NCI-H345 treated with DMSO at 0.1 percent for 48 hours (cell line): ENCODE results near the gene SAP30L.

Experiments
- DNase-seq: peaks from one replicate; lab custom pipeline; 2025; ENCODE audit not compliant: unreplicated experiment; lab: John Stamatoyannopoulos, UW

Gene SAP30L

GRCh38 chr5:154445422-154446194 lies at the start of gene SAP30L:
SAP30L (plus strand) TSS chr5:154445997; CDS start chr5:154446605, 608 bp downstream.
- DNase-seq = peak; percentile 87

GRCh38 chr5:154396128-154396527 lies 49.7 kb upstream of the SAP30L start:
- DNase-seq = no peak

GRCh38 chr5:154397652-154398406 lies 48.0 kb upstream of the SAP30L start:
- DNase-seq = peak; percentile 59

- no peak for DNase-seq
Measured at GRCh38 chr5:154400678-154401077, 45.1 kb upstream of the SAP30L start.

GRCh38 chr5:154401355-154401754 lies 44.4 kb upstream of the SAP30L start:
- no peak for DNase-seq

- no peak for DNase-seq
Measured at GRCh38 chr5:154401931-154402330, 43.9 kb upstream of the SAP30L start.

- DNase-seq = no peak
Measured at GRCh38 chr5:154402611-154403010, 43.2 kb upstream of the SAP30L start.

GRCh38 chr5:154403234-154403633 lies 42.6 kb upstream of the SAP30L start:
- DNase-seq = no peak

- no peak for DNase-seq
Measured at GRCh38 chr5:154403776-154404387, 41.9 kb upstream of the SAP30L start.

- DNase-seq = peak; percentile 60
Measured at GRCh38 chr5:154405078-154405792, 40.6 kb upstream of the SAP30L start.

- DNase-seq = no peak
Measured at GRCh38 chr5:154406231-154406630, 39.6 kb upstream of the SAP30L start.

GRCh38 chr5:154406826-154407225 lies 39.0 kb upstream of the SAP30L start:
- no peak for DNase-seq

- DNase-seq = no peak
Measured at GRCh38 chr5:154408811-154409210, 37.0 kb upstream of the SAP30L start.

- DNase-seq = no peak
Measured at GRCh38 chr5:154409230-154409840, 36.5 kb upstream of the SAP30L start.

- no peak for DNase-seq
Measured at GRCh38 chr5:154410008-154410407, 35.8 kb upstream of the SAP30L start.

GRCh38 chr5:154410786-154411185 lies 35.0 kb upstream of the SAP30L start:
- DNase-seq = no peak

- no peak for DNase-seq
Measured at GRCh38 chr5:154411338-154411737, 34.5 kb upstream of the SAP30L start.

GRCh38 chr5:154412316-154412715 lies 33.5 kb upstream of the SAP30L start:
- DNase-seq = no peak

- DNase-seq = no peak
Measured at GRCh38 chr5:154412925-154413324, 32.9 kb upstream of the SAP30L start.

- no peak for DNase-seq
Measured at GRCh38 chr5:154415114-154415513, 30.7 kb upstream of the SAP30L start.

GRCh38 chr5:154418344-154418820 lies 27.4 kb upstream of the SAP30L start:
- DNase-seq = no peak
